B cell (primary cell): Measurements from ENCODE around the gene ZMYM4. TPM values are rescaled to one million over a fixed set of nuclear protein-coding genes. Genes with fewer than 3 reads are reported as not detected.
"Not testable (repeated sequence)": the region's sequence is repeated elsewhere in the genome, so short reads cannot be mapped to it uniquely, and the experiment has no call there.

ENCODE experiments used
- ATAC-seq: fragments of 200-7000 bp; cut with Tn5 transposase; one replicate; pipeline ENCODE4 v1.10.0; 2021; ENCODE audit warnings: low read depth, mild to moderate bottlenecking, moderate number of reproducible peaks, moderate library complexity
- CTCF ChIA-PET: fragments of 350-600 bp; sonication (Branson Sonifier 250); formaldehyde crosslinking; loops from one replicate; lab custom pipeline; 2021; ENCODE audit warnings: antibody characterized with exemption, inconsistent platforms; lab: Charles Lee
- POLR2A ChIA-PET: fragments of 350-600 bp; sonication (Branson Sonifier 250); formaldehyde crosslinking; loops from one replicate; lab custom pipeline; 2021; ENCODE audit warnings: antibody characterized with exemption; lab: Charles Lee
- DNase-seq: peaks from one replicate; pipeline ENCODE4 v3.0.0; 2013
- H2AFZ ChIP-seq: 2 replicates; pipeline ENCODE4 v1.6.1; 2012; ENCODE audit warnings: mild to moderate bottlenecking, low read depth, low read length; ENCODE audit not compliant: insufficient read depth, poor library complexity, severe bottlenecking
- H3K27ac ChIP-seq, 2 donors: 1 replicate in 1 of 2; 2 replicates in 1 of 2; pipeline ENCODE4 v1.5.1; 2012 to 2013; ENCODE audit warnings: low read length in 2 of 2, mild to moderate bottlenecking in 2 of 2, moderate library complexity in 1 of 2
- H3K27me3 ChIP-seq, 4 experiments: fragments of 200-600 bp in 1 of 4; sonication (generic) in 1 of 4; replicated peaks in 1 of 4; 1 replicate in 2 of 4; 2 replicates in 2 of 4; pipeline versions ENCODE4 v1.6.1 to v1.7.0; 2013 to 2016; ENCODE audit warnings: low read length in 3 of 4, mild to moderate bottlenecking in 2 of 4, mixed read lengths in 1 of 4, moderate library complexity in 1 of 4; ENCODE audit not compliant: insufficient read depth in 4 of 4, control insufficient read depth in 3 of 4; ENCODE audit errors: control extremely low read depth in 1 of 4
- H3K36me3 ChIP-seq, 2 experiments: replicated peaks in 1 of 2; 1 replicate in 1 of 2; 2 replicates in 1 of 2; pipeline versions ENCODE4 v1.6.1 to v1.7.1; 2013; ENCODE audit warnings: low read length in 1 of 2; ENCODE audit not compliant: insufficient read depth in 2 of 2, control insufficient read depth in 1 of 2; ENCODE audit errors: control extremely low read depth in 1 of 2, extremely low read depth in 1 of 2
- H3K4me1 ChIP-seq, 2 donors: fragments of 200-600 bp in 1 of 2; sonication (generic) in 1 of 2; 1 replicate in 1 of 2; 2 replicates in 1 of 2; pipeline versions ENCODE4 v1.5.1 to v1.6.1; 2013 to 2017; ENCODE audit warnings: low read length in 2 of 2; ENCODE audit not compliant: control insufficient read depth in 2 of 2, insufficient read depth in 2 of 2
- H3K4me2 ChIP-seq: replicated peaks from 2 replicates; pipeline ENCODE3; 2012; ENCODE audit warnings: mild to moderate bottlenecking, low read depth, low read length; ENCODE audit not compliant: poor library complexity, severe bottlenecking
- H3K4me3 ChIP-seq, 5 experiments: fragments of 200-600 bp in 1 of 5; sonication (generic) in 1 of 5; 1 replicate in 3 of 5; 2 replicates in 2 of 5; pipeline versions ENCODE4 v1.5.1 to v1.7.0; 2011 to 2016; ENCODE audit warnings: low read length in 4 of 5, mild to moderate bottlenecking in 4 of 5, low read depth in 2 of 5, control low read depth in 1 of 5, moderate library complexity in 1 of 5; ENCODE audit not compliant: insufficient read depth in 1 of 5; ENCODE audit errors: control extremely low read depth in 1 of 5, extremely low read depth in 1 of 5
- H3K79me2 ChIP-seq: fragments of 200-600 bp; sonication (generic); one replicate; pipeline ENCODE4 v1.6.0; 2016; ENCODE audit warnings: low read length; ENCODE audit not compliant: control insufficient read depth, insufficient read depth
- H3K9ac ChIP-seq: fragments of 200-600 bp; sonication (generic); 2 replicates; pipeline ENCODE4 v1.6.1; 2017; ENCODE audit warnings: mild to moderate bottlenecking, low read length, moderate library complexity
- H3K9me3 ChIP-seq, 3 donors: one replicate each; pipeline versions ENCODE4 v1.6.1 to v1.7.1; 2013; ENCODE audit warnings: low read length in 2 of 3; ENCODE audit not compliant: control insufficient read depth in 2 of 3, insufficient read depth in 1 of 3; ENCODE audit errors: control extremely low read depth in 1 of 3
- H4K20me1 ChIP-seq: 2 replicates; pipeline ENCODE4 v1.6.0; 2012; ENCODE audit warnings: mild to moderate bottlenecking, low read length; ENCODE audit not compliant: insufficient read depth, control insufficient read depth, poor library complexity, severe bottlenecking
- H3K27ac Mint-ChIP-seq: one replicate; pipeline ENCODE4 v1.8.0; 2021; ENCODE audit warnings: mixed read lengths
- H3K27me3 Mint-ChIP-seq: one replicate; pipeline ENCODE4 v1.8.0; 2021; ENCODE audit warnings: mixed read lengths
- H3K4me1 Mint-ChIP-seq: one replicate; pipeline ENCODE4 v1.8.0; 2021; ENCODE audit warnings: mixed read lengths
- H3K4me3 Mint-ChIP-seq: one replicate; pipeline ENCODE4 v1.8.0; 2021; ENCODE audit warnings: mixed read lengths
- H3K9me3 Mint-ChIP-seq: one replicate; pipeline ENCODE4 v1.8.0; 2022; ENCODE audit warnings: mixed read lengths; ENCODE audit not compliant: insufficient read depth
- EZH2 ChIP-seq: IDR thresholded peaks from 2 replicates; pipeline ENCODE4 v1.6.1; 2012; ENCODE audit warnings: borderline replicate concordance, low read depth, mild to moderate bottlenecking, moderate library complexity, low read length; ENCODE audit not compliant: insufficient read depth, poor library complexity, severe bottlenecking
- WGBS: methylation state at CpG from one replicate; pipeline ENCODE4 v1.1.5; 2013; ENCODE audit warnings: missing lambda C conversion rate; ENCODE audit not compliant: insufficient coverage; 5-methylcytosine and 5-hydroxymethylcytosine counted together
- intact Hi-C: fragments of 100-400 bp; cut with micrococcal nuclease; formaldehyde crosslinking; loops from one replicate; pipeline ENCODE4 v1.10.0; 2022
- polyA plus RNA-seq: library from polyadenylated mRNA; depleted of rRNA; stranded (reverse); fragments of >200 nt; gene quantifications from 2 replicates; pipeline ENCODE4 v1.2.3, GENCODE V29; 2012
- total RNA-seq, 2 donors: library from RNA; stranded (reverse); fragments of 120-200 nt in 1 of 2; gene quantifications; 1 replicate in 1 of 2; 2 replicates in 1 of 2; pipeline versions ENCODE4 v1.2.3 to v1.2.4, GENCODE V29; 2013 to 2022
- TF ChIP-seq, protein P1 (sequence below): fragments of 200-600 bp; IDR thresholded peaks from one replicate; pipeline ENCODE4 v1.8.0; 2022; ENCODE audit warnings: antibody characterized with exemption, mild to moderate bottlenecking

The ZMYM4 gene
- total and polyA plus RNA-seq, 2 donors (not counting 1 experiment from before 2014, with no cell fraction given), result 7.2 to 45.2 TPM

DNA sequence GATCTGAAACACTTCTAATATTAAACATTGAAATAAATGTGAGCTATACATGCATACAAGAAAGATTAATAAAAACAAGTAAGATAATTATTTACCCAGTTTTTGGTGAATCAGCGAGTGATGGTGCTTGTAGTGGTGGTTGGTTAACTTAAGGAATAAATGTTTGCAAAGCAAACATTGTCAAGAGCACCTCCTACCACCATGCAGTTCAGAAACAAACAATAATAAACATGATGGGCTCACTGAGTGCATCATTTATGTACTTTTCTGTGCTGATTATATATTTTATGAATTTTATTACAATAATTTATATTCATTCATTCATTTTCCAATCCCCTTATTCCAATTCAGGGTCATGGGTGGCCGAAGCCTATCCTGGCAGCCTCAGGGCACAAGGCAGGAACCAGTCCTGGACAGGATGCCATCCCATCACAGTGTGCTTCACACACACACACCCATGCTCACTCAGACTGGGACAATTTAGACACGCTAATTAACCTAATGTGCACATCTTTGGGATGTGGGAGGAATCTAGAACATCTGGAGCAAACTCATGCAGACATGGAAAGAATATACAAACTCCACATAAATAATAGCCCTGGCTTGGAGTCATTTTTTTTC is 57.8 kb downstream of the ZMYM4 start:
- H3K9ac ChIP-seq, result no peak overlapping the region
- Mint-ChIP-seq H3K27me3 (no peaks in the 10 kb centered on the region), H3K9me3 (no peaks in the 10 kb centered on the region), H3K4me3 (no peak overlapping the region), H3K4me1 (peaks cover 6% of the 10 kb centered on the region), H3K27ac (peak overlapping the region; percentile 20)
- TF ChIP-seq EZH2, result no peak
- TF ChIP-seq, protein P1, sequence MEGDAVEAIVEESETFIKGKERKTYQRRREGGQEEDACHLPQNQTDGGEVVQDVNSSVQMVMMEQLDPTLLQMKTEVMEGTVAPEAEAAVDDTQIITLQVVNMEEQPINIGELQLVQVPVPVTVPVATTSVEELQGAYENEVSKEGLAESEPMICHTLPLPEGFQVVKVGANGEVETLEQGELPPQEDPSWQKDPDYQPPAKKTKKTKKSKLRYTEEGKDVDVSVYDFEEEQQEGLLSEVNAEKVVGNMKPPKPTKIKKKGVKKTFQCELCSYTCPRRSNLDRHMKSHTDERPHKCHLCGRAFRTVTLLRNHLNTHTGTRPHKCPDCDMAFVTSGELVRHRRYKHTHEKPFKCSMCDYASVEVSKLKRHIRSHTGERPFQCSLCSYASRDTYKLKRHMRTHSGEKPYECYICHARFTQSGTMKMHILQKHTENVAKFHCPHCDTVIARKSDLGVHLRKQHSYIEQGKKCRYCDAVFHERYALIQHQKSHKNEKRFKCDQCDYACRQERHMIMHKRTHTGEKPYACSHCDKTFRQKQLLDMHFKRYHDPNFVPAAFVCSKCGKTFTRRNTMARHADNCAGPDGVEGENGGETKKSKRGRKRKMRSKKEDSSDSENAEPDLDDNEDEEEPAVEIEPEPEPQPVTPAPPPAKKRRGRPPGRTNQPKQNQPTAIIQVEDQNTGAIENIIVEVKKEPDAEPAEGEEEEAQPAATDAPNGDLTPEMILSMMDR, result no peak
- H3K36me3 ChIP-seq, result no peaks in the 10 kb centered on the region
- CTCF ChIA-PET, result no interaction called here
- H3K4me2 ChIP-seq, result no peak overlapping the region
- H3K79me2 ChIP-seq, result peaks cover 7% of the 10 kb centered on the region
- no peaks in the 10 kb centered on the region for H3K4me1 ChIP-seq
- POLR2A ChIA-PET, result no interaction called here
- no peaks in the 10 kb centered on the region for H3K27me3 ChIP-seq
- no CpG with 5 or more reads among the region's 3 CpGs for WGBS
- ATAC-seq (no peak), DNase-seq (no peak)
- H4K20me1 ChIP-seq, result no peaks in the 10 kb centered on the region
- no peak overlapping the region for H3K27ac ChIP-seq
- H3K9me3 ChIP-seq, result no peaks in the 10 kb centered on the region
- intact Hi-C loops, result no loop called here
- no peak overlapping the region for H2AFZ ChIP-seq
- no peak overlapping the region for H3K4me3 ChIP-seq

- H3K27ac Mint-ChIP-seq, H3K4me3 ChIP-seq, H3K9ac ChIP-seq, H3K9me3 Mint-ChIP-seq, H3K36me3 ChIP-seq, H3K4me1 ChIP-seq, H3K9me3 ChIP-seq, H3K4me1 Mint-ChIP-seq, H3K4me2 ChIP-seq, H3K27me3 Mint-ChIP-seq, H4K20me1 ChIP-seq, DNase-seq, CTCF ChIA-PET, intact Hi-C loops, ATAC-seq, H3K27me3 ChIP-seq, H2AFZ ChIP-seq, H3K4me3 Mint-ChIP-seq, H3K27ac ChIP-seq, POLR2A ChIA-PET: not testable (repeated sequence)
- peaks cover 21% of the 10 kb centered on the region for H3K79me2 ChIP-seq
- WGBS, result 100% methylated on average over 1 of the region's 2 CpGs
These were observed 63.1 kb downstream of the ZMYM4 start for GRCh38 chr1:35331618-35332017.
